Fibroblast of the aortic adventitia (primary cell): ENCODE data around the gene ATP5PF. TPM values are rescaled to one million over a fixed set of nuclear protein-coding genes. Genes with fewer than 3 reads are reported as not detected.

Source experiments
- DNase-seq: peaks from one replicate; pipeline ENCODE4 v3.0.0-alpha.2; 2010; ENCODE audit warnings: low read depth
- H3K4me3 ChIP-seq: 2 replicates; pipeline ENCODE4 v1.5.1; 2011; ENCODE audit warnings: low read depth, mild to moderate bottlenecking, control low read depth, low read length, moderate library complexity
- total RNA-seq: library from RNA; depleted of rRNA; stranded (reverse); fragments of >200 nt; gene quantifications from 2 replicates; pipeline ENCODE4 v1.2.3, GENCODE V29; 2012; ENCODE audit warnings: low replicate concordance
- TF ChIP-seq, protein P1 (sequence below): IDR thresholded peaks from 2 replicates; pipeline ENCODE4 v1.5.1; 2011; ENCODE audit warnings: mild to moderate bottlenecking, low read length, control low read depth, inconsistent platforms; ENCODE audit not compliant: insufficient read depth

Gene ATP5PF
- total RNA-seq, 1 donor, result 98.9 TPM

DNA sequence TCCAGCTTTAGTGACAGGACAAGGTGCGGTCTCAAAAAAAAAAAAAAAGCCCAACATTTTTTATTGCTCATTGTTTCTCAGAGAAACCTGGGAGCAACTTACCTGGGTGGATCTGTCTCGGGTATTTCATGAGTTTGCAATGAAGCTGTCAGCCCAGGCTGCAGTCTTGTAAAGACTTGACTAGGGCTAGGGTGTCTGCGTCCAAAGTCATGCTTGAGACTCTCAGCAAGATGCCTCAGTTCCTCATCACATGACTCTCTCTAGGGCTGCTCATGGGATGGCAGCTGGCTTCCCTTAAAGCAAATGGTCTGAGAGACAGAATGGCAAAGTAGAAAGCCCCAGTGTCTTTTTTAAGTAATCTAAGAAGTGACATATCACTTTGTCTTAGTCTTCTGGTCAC, 8.2 kb upstream of the ATP5PF start:
- DNase-seq, result no peak
- TF ChIP-seq, protein P1, sequence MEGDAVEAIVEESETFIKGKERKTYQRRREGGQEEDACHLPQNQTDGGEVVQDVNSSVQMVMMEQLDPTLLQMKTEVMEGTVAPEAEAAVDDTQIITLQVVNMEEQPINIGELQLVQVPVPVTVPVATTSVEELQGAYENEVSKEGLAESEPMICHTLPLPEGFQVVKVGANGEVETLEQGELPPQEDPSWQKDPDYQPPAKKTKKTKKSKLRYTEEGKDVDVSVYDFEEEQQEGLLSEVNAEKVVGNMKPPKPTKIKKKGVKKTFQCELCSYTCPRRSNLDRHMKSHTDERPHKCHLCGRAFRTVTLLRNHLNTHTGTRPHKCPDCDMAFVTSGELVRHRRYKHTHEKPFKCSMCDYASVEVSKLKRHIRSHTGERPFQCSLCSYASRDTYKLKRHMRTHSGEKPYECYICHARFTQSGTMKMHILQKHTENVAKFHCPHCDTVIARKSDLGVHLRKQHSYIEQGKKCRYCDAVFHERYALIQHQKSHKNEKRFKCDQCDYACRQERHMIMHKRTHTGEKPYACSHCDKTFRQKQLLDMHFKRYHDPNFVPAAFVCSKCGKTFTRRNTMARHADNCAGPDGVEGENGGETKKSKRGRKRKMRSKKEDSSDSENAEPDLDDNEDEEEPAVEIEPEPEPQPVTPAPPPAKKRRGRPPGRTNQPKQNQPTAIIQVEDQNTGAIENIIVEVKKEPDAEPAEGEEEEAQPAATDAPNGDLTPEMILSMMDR, result no peak
- no peak overlapping the region for H3K4me3 ChIP-seq

DNA sequence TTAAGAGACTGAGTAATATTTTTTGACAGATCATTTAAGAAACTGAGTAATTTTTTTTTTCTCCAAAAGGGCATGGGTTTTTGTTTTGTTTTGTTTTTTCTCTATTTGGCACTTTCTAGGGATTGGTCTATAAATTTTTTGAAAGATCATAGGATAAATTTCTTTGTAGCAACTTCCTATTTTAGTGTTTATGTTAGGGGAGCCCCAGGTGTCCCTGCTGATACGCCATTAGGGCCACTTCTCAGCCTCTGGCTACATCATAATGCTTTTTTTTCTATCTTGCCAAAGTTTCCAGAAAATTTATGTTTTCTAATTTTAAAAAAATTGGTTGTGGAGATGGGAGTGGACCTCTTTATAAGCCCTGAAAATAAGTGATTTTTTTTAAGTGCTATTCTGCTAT, 2.7 kb upstream of the ATP5PF start:
- H3K4me3 ChIP-seq, result no peak overlapping the region
- no peak for DNase-seq
- TF ChIP-seq, protein P1, result no peak

DNA sequence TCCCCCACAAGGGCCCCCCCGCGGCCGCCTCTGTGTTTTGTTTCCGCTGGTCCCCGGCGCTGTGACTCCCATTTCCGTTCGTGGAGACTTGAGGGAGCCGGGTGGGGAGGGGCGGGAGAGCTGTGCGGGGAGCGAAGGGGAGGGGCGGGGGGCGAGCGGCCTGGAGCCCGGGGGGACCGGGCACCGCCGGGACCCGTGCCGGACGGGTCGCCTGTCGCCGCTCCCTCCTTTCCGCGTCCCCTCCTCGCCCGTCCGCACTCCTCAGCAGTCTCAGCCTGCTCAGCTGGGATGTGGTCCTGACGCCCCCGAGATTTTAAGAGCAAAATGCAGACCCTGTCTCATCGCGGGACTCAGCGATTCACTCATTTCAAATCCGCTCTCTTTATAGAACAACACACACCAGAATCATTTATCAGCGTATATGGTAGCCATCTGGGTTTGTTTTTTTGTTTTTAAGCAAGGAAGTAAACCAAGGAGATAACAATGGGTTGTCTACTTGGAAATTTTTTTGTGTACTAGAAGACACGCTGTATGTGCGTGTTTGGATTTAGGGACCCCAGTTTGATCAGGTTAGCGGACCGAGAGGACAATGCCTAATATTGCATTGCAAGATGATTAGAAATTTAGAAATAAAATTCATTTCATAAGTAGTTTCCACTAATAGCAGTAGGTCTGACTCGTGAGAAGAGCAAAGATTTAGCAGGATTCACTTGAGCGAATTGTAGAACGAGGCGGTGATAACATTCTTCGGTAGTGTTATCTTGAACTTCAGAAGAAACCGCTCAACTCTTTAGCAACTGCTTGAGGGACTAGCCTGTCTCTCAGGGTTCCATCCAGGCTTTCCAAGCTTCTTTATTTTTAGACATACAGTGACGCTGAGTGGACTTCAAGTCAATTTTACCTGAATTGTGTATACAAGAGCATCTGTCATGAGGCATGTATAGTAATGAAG, 1.2 kb upstream of the ATP5PF start:
- TF ChIP-seq, protein P1, result no peak
- DNase-seq, result peak; percentile 70
- peak overlapping the region; percentile 97 for H3K4me3 ChIP-seq

DNA sequence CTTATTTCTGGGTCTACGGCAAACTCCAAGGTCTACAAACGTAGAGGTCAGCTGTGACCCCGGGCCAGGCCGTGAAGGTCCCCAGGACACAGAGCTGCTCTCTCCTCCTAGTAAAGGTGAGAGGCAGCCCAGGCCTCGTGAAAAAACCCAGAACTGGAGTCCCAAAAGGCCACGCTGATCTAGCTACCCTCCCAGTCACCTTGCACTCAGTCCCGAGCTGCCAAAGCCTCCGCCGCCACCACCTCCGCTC, 125 bp downstream of the ATP5PF start:
- DNase-seq, result no peak
- TF ChIP-seq, protein P1, result no peak
- peak overlapping the region; percentile 97 for H3K4me3 ChIP-seq

DNA sequence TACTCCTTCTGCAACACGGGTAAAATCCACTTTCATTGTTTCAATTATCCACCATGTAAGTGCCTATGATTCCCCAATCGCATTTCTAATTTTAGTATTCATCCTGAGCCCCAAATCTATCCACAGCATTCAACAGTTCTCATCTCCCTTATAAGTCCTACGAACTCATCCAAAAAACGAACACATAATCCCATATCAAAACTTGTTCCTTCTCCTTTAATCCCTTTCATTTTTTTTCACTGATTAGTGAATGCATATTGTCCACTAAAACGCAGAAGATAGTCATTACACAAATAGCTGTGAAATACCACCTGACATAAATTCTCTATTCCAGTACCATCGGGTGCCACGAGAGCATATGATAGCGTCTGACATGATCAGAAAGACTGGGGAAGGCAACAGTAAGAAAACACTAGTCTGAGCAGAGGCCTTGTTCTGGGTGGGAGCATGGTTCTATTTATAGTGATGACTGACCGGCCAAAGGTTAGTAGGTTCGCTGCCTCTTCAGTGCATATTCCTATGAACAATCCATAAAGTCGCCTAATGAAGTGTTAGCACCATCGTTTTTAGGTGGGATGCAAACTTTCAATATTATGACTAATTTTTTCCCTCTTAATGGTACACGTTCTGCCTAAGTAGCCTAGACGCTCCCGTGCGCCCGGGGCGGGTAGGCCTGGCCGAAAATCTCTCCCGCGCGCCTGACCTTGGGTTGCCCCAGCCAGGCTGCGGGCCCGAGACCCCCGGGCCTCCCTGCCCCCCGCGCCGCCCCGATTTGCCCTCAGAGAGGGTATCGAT, 648 bp downstream of the ATP5PF start:
- DNase-seq, result peak; percentile 38
- peak overlapping the region; percentile 97 for H3K4me3 ChIP-seq
- TF ChIP-seq, protein P1, result no peak

DNA sequence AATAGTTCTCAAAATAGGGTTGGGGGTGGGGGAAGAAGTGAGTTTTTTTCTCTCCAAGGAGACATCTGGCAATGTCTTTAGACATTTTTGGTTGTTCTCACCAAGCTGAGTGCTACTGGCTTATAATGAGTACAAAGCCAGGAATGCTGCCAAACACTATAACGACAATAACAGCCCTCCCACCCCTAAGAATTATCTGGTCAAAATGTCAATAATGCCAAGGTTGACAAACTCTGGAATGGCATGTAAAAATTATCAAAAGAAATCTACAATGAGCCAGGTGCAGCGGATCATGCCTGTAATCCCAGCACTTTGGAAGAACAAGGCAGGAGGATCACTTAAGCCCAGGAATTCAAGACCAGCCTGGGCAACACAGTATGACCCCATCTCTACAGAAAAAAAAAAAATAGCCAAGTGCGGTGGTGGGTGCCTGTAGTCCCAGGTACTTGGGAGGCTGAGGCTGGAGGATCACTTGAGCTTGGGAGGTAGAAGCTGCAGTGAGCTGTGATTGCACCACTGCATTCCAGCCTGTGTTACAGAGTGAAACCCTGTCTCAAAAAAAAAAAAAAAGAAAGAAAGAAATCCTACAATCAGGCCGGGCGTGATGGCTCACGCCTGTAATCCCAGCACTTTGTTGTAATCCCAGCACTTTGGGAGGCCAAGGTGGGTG, 2.5 kb downstream of the ATP5PF start:
- TF ChIP-seq, protein P1, result no peak
- DNase-seq, result no peak
- H3K4me3 ChIP-seq, result no peak overlapping the region
